Measurements from ENCODE around the gene OAF. TPM values are rescaled to one million over a fixed set of nuclear protein-coding genes. Genes with fewer than 3 reads are reported as not detected.

The OAF gene
- total and polyA plus RNA-seq, 4 donors, result 15.0 to 151 (median 82.0) TPM

- Histone ChIP-seq H3K27me3 (ENCODE audit: control insufficient read depth in 4 of 4, insufficient read depth in 4 of 4, low read length in 3 of 4) (peaks cover 0 to 8% (median 2%) of the 10 kb centered on the region in 4 donors), H3K9ac (ENCODE audit: low read depth in 1 of 2, low read length in 2 of 2) (no peak overlapping the region), H3K4me1 (ENCODE audit: control insufficient read depth in 4 of 4, insufficient read depth in 4 of 4, low read length in 3 of 4) (no peaks in the 10 kb centered on the region), H3K9me3 (ENCODE audit: control insufficient read depth in 4 of 4, low read length in 3 of 4) (no peaks in the 10 kb centered on the region), H3K4me3 (ENCODE audit: low read depth in 1 of 3, low read length in 3 of 3) (no peak overlapping the region), H3K27ac (ENCODE audit: low read depth in 1 of 2, low read length in 2 of 2) (no peak overlapping the region), H3K36me3 (ENCODE audit: control insufficient read depth in 4 of 4, insufficient read depth in 3 of 4, low read depth in 1 of 4, low read length in 3 of 4) (no peaks in the 10 kb centered on the region)
- no peak for TF ChIP-seq FOXA1 (IDR thresholded peaks at IDR 0.05)
- TF ChIP-seq RXRA (IDR thresholded peaks at IDR 0.05), result no peak
- TF ChIP-seq, protein P1, sequence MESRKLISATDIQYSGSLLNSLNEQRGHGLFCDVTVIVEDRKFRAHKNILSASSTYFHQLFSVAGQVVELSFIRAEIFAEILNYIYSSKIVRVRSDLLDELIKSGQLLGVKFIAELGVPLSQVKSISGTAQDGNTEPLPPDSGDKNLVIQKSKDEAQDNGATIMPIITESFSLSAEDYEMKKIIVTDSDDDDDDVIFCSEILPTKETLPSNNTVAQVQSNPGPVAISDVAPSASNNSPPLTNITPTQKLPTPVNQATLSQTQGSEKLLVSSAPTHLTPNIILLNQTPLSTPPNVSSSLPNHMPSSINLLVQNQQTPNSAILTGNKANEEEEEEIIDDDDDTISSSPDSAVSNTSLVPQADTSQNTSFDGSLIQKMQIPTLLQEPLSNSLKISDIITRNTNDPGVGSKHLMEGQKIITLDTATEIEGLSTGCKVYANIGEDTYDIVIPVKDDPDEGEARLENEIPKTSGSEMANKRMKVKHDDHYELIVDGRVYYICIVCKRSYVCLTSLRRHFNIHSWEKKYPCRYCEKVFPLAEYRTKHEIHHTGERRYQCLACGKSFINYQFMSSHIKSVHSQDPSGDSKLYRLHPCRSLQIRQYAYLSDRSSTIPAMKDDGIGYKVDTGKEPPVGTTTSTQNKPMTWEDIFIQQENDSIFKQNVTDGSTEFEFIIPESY (IDR thresholded peaks at IDR 0.05), result no peak
- TF ChIP-seq JUND (IDR thresholded peaks at IDR 0.05), result no peak
- TF ChIP-seq, protein P2, sequence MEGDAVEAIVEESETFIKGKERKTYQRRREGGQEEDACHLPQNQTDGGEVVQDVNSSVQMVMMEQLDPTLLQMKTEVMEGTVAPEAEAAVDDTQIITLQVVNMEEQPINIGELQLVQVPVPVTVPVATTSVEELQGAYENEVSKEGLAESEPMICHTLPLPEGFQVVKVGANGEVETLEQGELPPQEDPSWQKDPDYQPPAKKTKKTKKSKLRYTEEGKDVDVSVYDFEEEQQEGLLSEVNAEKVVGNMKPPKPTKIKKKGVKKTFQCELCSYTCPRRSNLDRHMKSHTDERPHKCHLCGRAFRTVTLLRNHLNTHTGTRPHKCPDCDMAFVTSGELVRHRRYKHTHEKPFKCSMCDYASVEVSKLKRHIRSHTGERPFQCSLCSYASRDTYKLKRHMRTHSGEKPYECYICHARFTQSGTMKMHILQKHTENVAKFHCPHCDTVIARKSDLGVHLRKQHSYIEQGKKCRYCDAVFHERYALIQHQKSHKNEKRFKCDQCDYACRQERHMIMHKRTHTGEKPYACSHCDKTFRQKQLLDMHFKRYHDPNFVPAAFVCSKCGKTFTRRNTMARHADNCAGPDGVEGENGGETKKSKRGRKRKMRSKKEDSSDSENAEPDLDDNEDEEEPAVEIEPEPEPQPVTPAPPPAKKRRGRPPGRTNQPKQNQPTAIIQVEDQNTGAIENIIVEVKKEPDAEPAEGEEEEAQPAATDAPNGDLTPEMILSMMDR (IDR thresholded peaks at IDR 0.05; ENCODE audit: low read depth, low read length, missing input control), result no peak
- TF ChIP-seq HNF4A (conservative IDR thresholded peaks at IDR 0.05), result no peak
- TF ChIP-seq ATF3 (IDR thresholded peaks at IDR 0.05), result no peak
- no peak for TF ChIP-seq EGR1 (IDR thresholded peaks at IDR 0.05; ENCODE audit: low read depth in 2 of 2)
- no peak for TF ChIP-seq TAF1 (conservative IDR thresholded peaks at IDR 0.05)
- TF ChIP-seq HNF4G (IDR thresholded peaks at IDR 0.05), result no peak
- TF ChIP-seq RAD21 (IDR thresholded peaks at IDR 0.05), result no peak
- TF ChIP-seq GABPA (IDR thresholded peaks at IDR 0.05 in 1 of 2, conservative IDR thresholded peaks at IDR 0.05 in 1 of 2), result no peak
- TF ChIP-seq, protein P3, sequence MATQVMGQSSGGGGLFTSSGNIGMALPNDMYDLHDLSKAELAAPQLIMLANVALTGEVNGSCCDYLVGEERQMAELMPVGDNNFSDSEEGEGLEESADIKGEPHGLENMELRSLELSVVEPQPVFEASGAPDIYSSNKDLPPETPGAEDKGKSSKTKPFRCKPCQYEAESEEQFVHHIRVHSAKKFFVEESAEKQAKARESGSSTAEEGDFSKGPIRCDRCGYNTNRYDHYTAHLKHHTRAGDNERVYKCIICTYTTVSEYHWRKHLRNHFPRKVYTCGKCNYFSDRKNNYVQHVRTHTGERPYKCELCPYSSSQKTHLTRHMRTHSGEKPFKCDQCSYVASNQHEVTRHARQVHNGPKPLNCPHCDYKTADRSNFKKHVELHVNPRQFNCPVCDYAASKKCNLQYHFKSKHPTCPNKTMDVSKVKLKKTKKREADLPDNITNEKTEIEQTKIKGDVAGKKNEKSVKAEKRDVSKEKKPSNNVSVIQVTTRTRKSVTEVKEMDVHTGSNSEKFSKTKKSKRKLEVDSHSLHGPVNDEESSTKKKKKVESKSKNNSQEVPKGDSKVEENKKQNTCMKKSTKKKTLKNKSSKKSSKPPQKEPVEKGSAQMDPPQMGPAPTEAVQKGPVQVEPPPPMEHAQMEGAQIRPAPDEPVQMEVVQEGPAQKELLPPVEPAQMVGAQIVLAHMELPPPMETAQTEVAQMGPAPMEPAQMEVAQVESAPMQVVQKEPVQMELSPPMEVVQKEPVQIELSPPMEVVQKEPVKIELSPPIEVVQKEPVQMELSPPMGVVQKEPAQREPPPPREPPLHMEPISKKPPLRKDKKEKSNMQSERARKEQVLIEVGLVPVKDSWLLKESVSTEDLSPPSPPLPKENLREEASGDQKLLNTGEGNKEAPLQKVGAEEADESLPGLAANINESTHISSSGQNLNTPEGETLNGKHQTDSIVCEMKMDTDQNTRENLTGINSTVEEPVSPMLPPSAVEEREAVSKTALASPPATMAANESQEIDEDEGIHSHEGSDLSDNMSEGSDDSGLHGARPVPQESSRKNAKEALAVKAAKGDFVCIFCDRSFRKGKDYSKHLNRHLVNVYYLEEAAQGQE (IDR thresholded peaks at IDR 0.05), result no peak
- TF ChIP-seq YY1 (IDR thresholded peaks at IDR 0.05), result no peak
- TF ChIP-seq NR2F2 (IDR thresholded peaks at IDR 0.05), result no peak
- no peak for TF ChIP-seq FOXA2 (IDR thresholded peaks at IDR 0.05)
- no peak for TF ChIP-seq SP1 (IDR thresholded peaks at IDR 0.05)
- TF ChIP-seq, protein P4, sequence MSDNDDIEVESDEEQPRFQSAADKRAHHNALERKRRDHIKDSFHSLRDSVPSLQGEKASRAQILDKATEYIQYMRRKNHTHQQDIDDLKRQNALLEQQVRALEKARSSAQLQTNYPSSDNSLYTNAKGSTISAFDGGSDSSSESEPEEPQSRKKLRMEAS (IDR thresholded peaks at IDR 0.05), result no peak
- 88% methylated on average over 7 of the region's 7 CpGs for WGBS
- no peak for DNase-seq (ENCODE audit: low spot score)
Observed at GRCh38 chr11:120260616-120261015, 49.8 kb downstream of the OAF start.
